ENCODE measurements around the gene GAA. TPM values are rescaled to one million over a fixed set of nuclear protein-coding genes. Genes with fewer than 3 reads are reported as not detected.

The GAA gene
- total and polyA plus RNA-seq, 2 of the 8 experiments (the other 6 are each of a cell fraction or from before 2014, with no cell fraction given), result 14.8 to 30.0 TPM

GRCh38 chr17:80119271-80119791 lies 17.9 kb downstream of the GAA start (continued):
- TF ChIP-seq MAX (IDR thresholded peaks at IDR 0.05), result no peak
